ENCODE results near the gene MYZAP. TPM values are rescaled to one million over a fixed set of nuclear protein-coding genes. Genes with fewer than 3 reads are reported as not detected.
A peak's percentile ranks its signal among the peaks of the same experiment; 100 is the strongest.

MYZAP gene
- total and polyA plus RNA-seq, 9 of the 15 experiments (the other 6 are each of a cell fraction or from before 2014, with no cell fraction given), result 0.03 TPM; not detected in 8

GRCh38 chr15:57706405-57707209, 114.9 kb downstream of the MYZAP start, which contains the start of gene POLR2M (continued):
- TF ChIP-seq FOXP4 (CRISPR knock-in tag; IDR thresholded peaks at IDR 0.05; ENCODE audit: borderline replicate concordance) (no peak), TAF7 (tag; IDR thresholded peaks at IDR 0.05) (peak; percentile 62; the same call in 1 of the 2 replicates), BCOR (IDR thresholded peaks at IDR 0.05) (no peak), HES1 (IDR thresholded peaks at IDR 0.05; ENCODE audit: low read depth) (no peak), PRMT5 (CRISPR knock-in tag; IDR thresholded peaks at IDR 0.05) (no peak), NCOA1 (IDR thresholded peaks at IDR 0.05; ENCODE audit: low read depth) (peak; percentile 87), RUNX1 (IDR thresholded peaks at IDR 0.05; ENCODE audit: low read depth) (no peak), E2F5 (CRISPR knock-in tag; IDR thresholded peaks at IDR 0.05) (no peak), ZC3H11A (IDR thresholded peaks at IDR 0.05; ENCODE audit: low read depth, low read length) (no peak), ZNF551 (CRISPR knock-in tag; IDR thresholded peaks at IDR 0.05) (no peak), FOXJ3 (CRISPR knock-in tag; IDR thresholded peaks at IDR 0.05) (no peak), ETS2 (tag; IDR thresholded peaks at IDR 0.05; ENCODE audit: borderline replicate concordance, poor library complexity, severe bottlenecking) (no peak), ZNF717 (CRISPR knock-in tag; IDR thresholded peaks at IDR 0.05) (no peak), REST (IDR thresholded peaks at IDR 0.05; ENCODE audit: borderline replicate concordance) (no peak), REST (CRISPR knock-in tag; IDR thresholded peaks at IDR 0.05; ENCODE audit: low read depth) (peak; percentile 37; the same call in 1 of the 2 replicates)
